HFFc6 (cell line): ENCODE measurements around the gene PAK4. TPM values are rescaled to one million over a fixed set of nuclear protein-coding genes. Genes with fewer than 3 reads are reported as not detected.
"Not testable (repeated sequence)": the region's sequence is repeated elsewhere in the genome, so short reads cannot be mapped to it uniquely, and the experiment has no call there.

ENCODE experiments used
- DNase-seq: peaks from one replicate; pipeline ENCODE4 v3.0.0-alpha.2; 2018
- H3K27ac Mint-ChIP-seq: 2 replicates; pipeline ENCODE4 v1.8.0; 2020; ENCODE audit warnings: mild to moderate bottlenecking, mixed read lengths
- H3K27me3 Mint-ChIP-seq: 2 replicates; pipeline ENCODE4 v1.8.0; 2021; ENCODE audit warnings: mild to moderate bottlenecking, moderate library complexity, mixed read lengths; ENCODE audit not compliant: insufficient read depth
- H3K36me3 Mint-ChIP-seq: 2 replicates; pipeline ENCODE4 v1.8.0; 2021; ENCODE audit warnings: low read depth, mixed read lengths
- H3K4me1 Mint-ChIP-seq: 2 replicates; pipeline ENCODE4 v1.8.0; 2020; ENCODE audit warnings: low read depth, mixed read lengths
- H3K4me3 Mint-ChIP-seq: 2 replicates; pipeline ENCODE4 v1.8.0; 2020; ENCODE audit warnings: mild to moderate bottlenecking, moderate library complexity, mixed read lengths
- H3K9me3 Mint-ChIP-seq: 2 replicates; pipeline ENCODE4 v1.8.0; 2020; ENCODE audit warnings: mild to moderate bottlenecking, mixed read lengths
- CTCF ChIP-seq: fragments of 200-600 bp; sonication (generic); IDR thresholded peaks from 2 replicates; pipeline ENCODE4 v1.5.0; 2021; ENCODE audit warnings: antibody characterized with exemption, mild to moderate bottlenecking
- total RNA-seq, 6 experiments: library from RNA; stranded (reverse); fragmentation: NEBNext Ultra II Directional; extraction: Animal tissue kit (Norgen Biotek cat#: 25700); gene quantifications; 2 replicates in 1 of 6; 3 replicates in 5 of 6; pipeline ENCODE4 v1.2.3, GENCODE V29; 2021

Gene PAK4
- total RNA-seq, 6 experiments from 2014 or later = 35.4 to 40.4 (median 35.8) TPM

GRCh38 chr19:39139971-39140453, 14.4 kb downstream of the PAK4 start:
- peaks cover 27% of the 10 kb centered on the region for H3K4me1 Mint-ChIP-seq
- DNase-seq = no peak
- H3K36me3 Mint-ChIP-seq = peaks cover 4% of the 10 kb centered on the region; the same call in 1 of the 2 replicates
- H3K9me3 Mint-ChIP-seq = no peaks in the 10 kb centered on the region
- H3K27me3 Mint-ChIP-seq = no peaks in the 10 kb centered on the region; the same call in 1 of the 2 replicates
- TF ChIP-seq CTCF = no peak
- H3K27ac Mint-ChIP-seq = no peak overlapping the region
- no peak overlapping the region for H3K4me3 Mint-ChIP-seq

DNA sequence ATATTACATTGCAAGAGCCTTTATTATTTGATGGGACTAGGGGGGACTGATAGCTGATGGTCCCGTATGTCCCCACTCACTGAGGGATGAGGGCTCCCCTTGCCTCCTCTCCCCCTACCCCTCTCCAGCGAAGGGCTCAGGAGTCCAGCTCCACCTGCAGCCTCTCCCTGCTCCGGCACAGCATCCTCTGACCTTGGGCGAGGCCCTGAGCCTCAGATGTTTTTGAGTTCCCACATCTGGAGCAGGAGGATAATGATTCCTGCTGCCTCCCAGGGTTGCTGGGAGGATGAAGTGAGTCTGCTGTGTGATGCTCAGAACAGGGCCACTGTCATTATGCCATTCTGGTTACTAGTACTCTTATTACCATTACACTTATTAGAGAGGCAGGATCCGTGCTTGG, 15.0 kb downstream of the PAK4 start:
- DNase-seq = no peak
- Mint-ChIP-seq H3K27ac (no peak overlapping the region), H3K9me3 (no peaks in the 10 kb centered on the region), H3K4me3 (no peak overlapping the region), H3K4me1 (peaks cover 27% of the 10 kb centered on the region), H3K36me3 (peaks cover 4% of the 10 kb centered on the region; the same call in 1 of the 2 replicates), H3K27me3 (no peaks in the 10 kb centered on the region)
- TF ChIP-seq CTCF = no peak

DNA sequence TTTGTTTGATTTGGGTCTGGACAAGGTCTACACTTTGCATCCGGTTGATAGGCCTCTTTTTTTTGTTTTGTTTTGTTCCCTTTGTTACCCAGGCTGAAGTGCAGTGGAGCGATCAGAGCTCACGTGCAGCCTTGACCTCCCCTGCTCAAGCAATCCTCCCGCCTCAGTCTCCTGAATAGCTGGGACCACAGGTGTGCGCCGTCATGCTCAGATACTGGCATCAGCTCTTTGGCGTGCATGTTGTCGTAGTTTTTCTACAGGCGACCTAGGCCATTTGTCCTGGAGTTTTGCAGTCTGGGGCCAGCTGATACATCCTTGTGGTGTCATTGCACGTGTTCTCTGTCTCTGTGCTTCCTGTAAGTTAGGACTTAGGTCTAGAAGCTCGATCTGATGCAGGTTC, 16.3 kb downstream of the PAK4 start:
- H3K4me1 Mint-ChIP-seq = peaks cover 20% of the 10 kb centered on the region
- no peak for TF ChIP-seq CTCF
- no peaks in the 10 kb centered on the region for H3K36me3 Mint-ChIP-seq
- DNase-seq = no peak
- H3K27ac Mint-ChIP-seq = no peak overlapping the region
- no peak overlapping the region for H3K4me3 Mint-ChIP-seq
- H3K27me3 Mint-ChIP-seq = no peaks in the 10 kb centered on the region
- no peaks in the 10 kb centered on the region for H3K9me3 Mint-ChIP-seq

DNA sequence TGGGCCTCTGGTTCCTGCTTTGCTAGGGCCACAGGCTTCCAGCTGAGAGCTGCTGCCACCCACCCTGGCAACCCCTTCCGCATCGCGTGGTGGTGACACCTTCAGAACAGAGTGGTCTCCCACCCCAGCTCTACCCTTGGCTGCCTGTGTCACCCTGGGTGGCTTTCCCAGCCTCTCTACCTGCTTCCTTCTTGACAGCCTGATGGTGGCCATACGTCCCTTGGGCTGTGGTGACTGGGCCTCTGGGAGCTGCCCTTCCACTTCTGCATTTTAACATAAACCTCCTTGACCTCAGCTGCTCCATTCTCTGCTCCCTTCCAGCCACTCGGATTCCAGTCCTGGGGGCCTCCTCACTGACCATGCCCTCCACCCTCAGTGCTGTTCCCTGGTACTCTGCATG, 17.0 kb downstream of the PAK4 start:
- no peaks in the 10 kb centered on the region for H3K27me3 Mint-ChIP-seq
- peaks cover 14% of the 10 kb centered on the region for H3K4me1 Mint-ChIP-seq

DNA sequence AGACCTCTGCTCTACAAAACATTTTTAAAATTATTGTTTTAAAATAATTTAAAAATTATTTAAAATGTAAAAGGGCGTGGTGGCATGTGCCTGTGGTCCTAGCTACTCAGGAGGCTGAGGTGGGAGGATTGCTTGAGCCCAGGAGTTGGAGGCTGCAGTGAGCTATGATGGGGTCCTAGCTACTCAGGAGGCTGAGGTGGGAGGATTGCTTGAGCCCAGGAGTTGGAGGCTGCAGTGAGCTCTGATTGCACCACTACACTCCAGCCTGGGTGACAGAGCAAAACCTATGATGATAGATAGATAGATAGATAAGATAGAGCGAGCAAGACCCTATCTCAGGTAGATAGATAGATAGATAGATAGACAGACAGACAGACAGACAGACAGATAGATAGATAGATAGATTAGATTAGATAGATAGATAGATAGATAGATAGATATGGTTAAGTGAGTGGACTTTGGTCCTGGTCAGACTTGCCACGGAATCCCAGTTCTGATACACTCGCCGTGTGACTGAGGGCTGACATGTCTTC, 18.2 kb downstream of the PAK4 start:
- DNase-seq, H3K9me3 Mint-ChIP-seq, H3K4me3 Mint-ChIP-seq, H3K36me3 Mint-ChIP-seq, H3K27me3 Mint-ChIP-seq, H3K27ac Mint-ChIP-seq: not testable (repeated sequence)
- H3K4me1 Mint-ChIP-seq = peaks cover 14% of the 10 kb centered on the region

More for the DNA sequence above, 17.0 kb downstream of the PAK4 start:
- Mint-ChIP-seq H3K36me3 (no peaks in the 10 kb centered on the region), H3K9me3 (no peaks in the 10 kb centered on the region), H3K27ac (no peak overlapping the region), H3K4me3 (no peak overlapping the region)
- no peak for TF ChIP-seq CTCF
- DNase-seq = no peak

DNA sequence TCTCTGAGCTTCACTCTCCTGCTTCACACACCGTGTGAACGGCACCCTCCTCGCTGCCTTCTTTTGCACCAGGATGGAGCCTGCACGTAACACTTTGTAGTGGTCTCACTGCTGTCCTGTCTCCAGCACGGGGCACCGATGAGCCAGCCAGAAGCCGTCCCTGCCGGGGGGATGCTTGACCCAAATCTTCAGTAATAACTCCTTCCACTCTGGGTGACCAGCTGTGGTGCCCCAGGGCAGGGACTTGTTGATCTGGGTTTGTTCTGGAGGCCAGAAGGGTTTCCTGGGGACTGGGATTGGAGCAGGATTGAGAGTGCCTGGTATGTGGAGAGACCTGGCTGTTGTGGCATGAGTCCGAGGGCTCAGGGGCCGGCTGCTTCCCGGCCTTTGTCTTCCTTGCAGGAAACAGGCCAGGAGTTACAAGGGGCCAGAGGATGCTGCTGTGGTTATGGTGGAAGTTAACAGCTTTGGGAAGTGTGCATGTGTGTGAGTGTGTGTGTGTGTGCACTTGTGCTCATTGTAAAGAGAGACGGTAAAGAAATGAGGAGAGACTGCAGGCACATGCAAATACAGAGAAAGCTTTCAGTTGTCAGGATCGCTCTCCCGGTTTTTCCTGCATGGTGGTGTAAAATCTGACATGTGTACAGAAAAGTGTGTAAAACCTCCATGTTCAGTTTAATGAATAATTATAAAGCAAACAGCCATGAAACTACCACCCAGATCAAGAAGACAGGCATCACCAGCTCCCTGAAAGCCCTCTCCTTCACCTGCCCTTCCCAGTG, 18.9 kb downstream of the PAK4 start:
- H3K4me1 Mint-ChIP-seq = peaks cover 14% of the 10 kb centered on the region
- no peaks in the 10 kb centered on the region for H3K27me3 Mint-ChIP-seq
- peak; percentile 34 for DNase-seq
- TF ChIP-seq CTCF = no peak
- peak overlapping the region; percentile 2; the same call in 1 of the 2 replicates for H3K27ac Mint-ChIP-seq
- H3K36me3 Mint-ChIP-seq = peaks cover 5% of the 10 kb centered on the region; the same call in 1 of the 2 replicates
- H3K4me3 Mint-ChIP-seq = no peak overlapping the region
- no peaks in the 10 kb centered on the region for H3K9me3 Mint-ChIP-seq
